ENCODE results near the gene PKM. TPM values are rescaled to one million over a fixed set of nuclear protein-coding genes. Genes with fewer than 3 reads are reported as not detected.

The PKM gene
- total and polyA plus RNA-seq, 9 of the 15 experiments (the other 6 are each of a cell fraction or from before 2014, with no cell fraction given): 140 to 825 (median 383) TPM

DNA sequence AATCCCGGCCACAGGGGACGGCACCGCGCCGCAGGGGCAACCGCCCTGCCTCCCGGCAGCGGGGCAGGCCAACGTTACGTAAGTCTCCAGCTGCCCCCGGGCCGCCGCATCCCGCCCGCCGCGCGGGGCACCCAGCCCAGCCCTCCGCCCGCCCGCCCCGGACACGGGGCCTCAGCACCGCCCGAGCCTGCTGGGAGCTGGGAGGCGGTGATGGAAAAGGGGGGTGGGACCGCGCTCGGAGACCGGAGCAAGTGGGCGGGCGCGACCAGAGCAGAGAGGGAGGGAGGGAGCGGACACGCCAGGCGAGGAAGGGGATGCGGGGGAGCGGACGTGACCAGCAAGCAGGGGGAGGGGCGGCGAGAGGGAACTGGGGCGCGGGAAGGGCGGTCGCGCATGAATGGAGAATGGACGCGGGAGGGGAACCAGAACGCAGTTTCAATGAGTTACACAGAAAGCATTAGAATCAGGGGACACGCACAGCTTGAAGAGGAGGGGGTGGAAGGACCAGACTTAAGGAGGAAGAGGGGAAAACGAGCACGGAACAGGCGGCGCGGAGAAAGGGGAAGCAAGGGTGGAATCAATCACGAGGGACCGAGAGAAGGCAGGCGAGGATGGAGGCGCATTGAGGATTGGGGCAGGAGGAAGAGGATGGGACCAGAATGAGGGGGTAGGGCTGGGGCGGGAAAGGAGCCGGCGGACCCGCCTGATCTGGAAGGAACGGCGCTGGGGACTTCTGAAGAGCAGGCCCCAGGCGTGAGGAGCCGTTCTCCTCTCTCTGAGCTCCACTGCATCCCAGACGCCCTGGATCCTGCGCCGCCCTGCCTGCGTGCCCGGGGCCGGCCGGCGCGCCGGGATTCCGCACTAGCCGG lies 559 bp downstream of the PKM start (continued):
- TF ChIP-seq, protein P1, sequence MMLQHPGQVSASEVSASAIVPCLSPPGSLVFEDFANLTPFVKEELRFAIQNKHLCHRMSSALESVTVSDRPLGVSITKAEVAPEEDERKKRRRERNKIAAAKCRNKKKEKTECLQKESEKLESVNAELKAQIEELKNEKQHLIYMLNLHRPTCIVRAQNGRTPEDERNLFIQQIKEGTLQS (IDR thresholded peaks at IDR 0.05): no peak
- TF ChIP-seq, protein P1 (CRISPR knock-in tag; conservative IDR thresholded peaks at IDR 0.05): no peak
- TF ChIP-seq RFX7 (CRISPR knock-in tag; IDR thresholded peaks at IDR 0.05) (no peak), KLF6 (CRISPR knock-in tag; IDR thresholded peaks at IDR 0.05; ENCODE audit: borderline replicate concordance) (no peak), RBM34 (IDR thresholded peaks at IDR 0.05; ENCODE audit: borderline replicate concordance, insufficient read depth, low read length) (no peak), ZNF507 (tag; conservative IDR thresholded peaks at IDR 0.05) (no peak), CC2D1A (IDR thresholded peaks at IDR 0.05) (peak; percentile 39; the same call in 1 of the 2 replicates), HMG20B (CRISPR knock-in tag; IDR thresholded peaks at IDR 0.05) (no peak), ERF (CRISPR knock-in tag; IDR thresholded peaks at IDR 0.05) (no peak), SAP30 (IDR thresholded peaks at IDR 0.05; ENCODE audit: borderline replicate concordance, insufficient read depth, low read depth, low read length, poor library complexity, severe bottlenecking) (no peak), ZNF212 (CRISPR knock-in tag; IDR thresholded peaks at IDR 0.05) (no peak), ZNF668 (CRISPR knock-in tag; IDR thresholded peaks at IDR 0.05) (no peak), NR2C1 (IDR thresholded peaks at IDR 0.05) (no peak), NR2C1 (tag; IDR thresholded peaks at IDR 0.05) (no peak), ZNF165 (CRISPR knock-in tag; IDR thresholded peaks at IDR 0.05; ENCODE audit: borderline replicate concordance) (no peak), ZNF41 (CRISPR knock-in tag; conservative IDR thresholded peaks at IDR 0.05) (no peak), KDM4B (IDR thresholded peaks at IDR 0.05; ENCODE audit: borderline replicate concordance in 2 of 2, low read depth in 1 of 2) (0 out of 4 replicates have a peak, but pooled peaks of 1 of the 2 experiments have one; percentile 25), CBX8 (IDR thresholded peaks at IDR 0.05; ENCODE audit: borderline replicate concordance, extremely low read depth, low read depth, low read length, poor library complexity, severe bottlenecking) (no peak)
- TF ChIP-seq, protein P2, sequence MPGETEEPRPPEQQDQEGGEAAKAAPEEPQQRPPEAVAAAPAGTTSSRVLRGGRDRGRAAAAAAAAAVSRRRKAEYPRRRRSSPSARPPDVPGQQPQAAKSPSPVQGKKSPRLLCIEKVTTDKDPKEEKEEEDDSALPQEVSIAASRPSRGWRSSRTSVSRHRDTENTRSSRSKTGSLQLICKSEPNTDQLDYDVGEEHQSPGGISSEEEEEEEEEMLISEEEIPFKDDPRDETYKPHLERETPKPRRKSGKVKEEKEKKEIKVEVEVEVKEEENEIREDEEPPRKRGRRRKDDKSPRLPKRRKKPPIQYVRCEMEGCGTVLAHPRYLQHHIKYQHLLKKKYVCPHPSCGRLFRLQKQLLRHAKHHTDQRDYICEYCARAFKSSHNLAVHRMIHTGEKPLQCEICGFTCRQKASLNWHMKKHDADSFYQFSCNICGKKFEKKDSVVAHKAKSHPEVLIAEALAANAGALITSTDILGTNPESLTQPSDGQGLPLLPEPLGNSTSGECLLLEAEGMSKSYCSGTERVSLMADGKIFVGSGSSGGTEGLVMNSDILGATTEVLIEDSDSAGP (CRISPR knock-in tag; IDR thresholded peaks at IDR 0.05): no peak
- TF ChIP-seq, protein P3, sequence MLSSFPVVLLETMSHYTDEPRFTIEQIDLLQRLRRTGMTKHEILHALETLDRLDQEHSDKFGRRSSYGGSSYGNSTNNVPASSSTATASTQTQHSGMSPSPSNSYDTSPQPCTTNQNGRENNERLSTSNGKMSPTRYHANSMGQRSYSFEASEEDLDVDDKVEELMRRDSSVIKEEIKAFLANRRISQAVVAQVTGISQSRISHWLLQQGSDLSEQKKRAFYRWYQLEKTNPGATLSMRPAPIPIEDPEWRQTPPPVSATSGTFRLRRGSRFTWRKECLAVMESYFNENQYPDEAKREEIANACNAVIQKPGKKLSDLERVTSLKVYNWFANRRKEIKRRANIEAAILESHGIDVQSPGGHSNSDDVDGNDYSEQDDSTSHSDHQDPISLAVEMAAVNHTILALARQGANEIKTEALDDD (IDR thresholded peaks at IDR 0.05): no peak
- TF ChIP-seq, protein P4, sequence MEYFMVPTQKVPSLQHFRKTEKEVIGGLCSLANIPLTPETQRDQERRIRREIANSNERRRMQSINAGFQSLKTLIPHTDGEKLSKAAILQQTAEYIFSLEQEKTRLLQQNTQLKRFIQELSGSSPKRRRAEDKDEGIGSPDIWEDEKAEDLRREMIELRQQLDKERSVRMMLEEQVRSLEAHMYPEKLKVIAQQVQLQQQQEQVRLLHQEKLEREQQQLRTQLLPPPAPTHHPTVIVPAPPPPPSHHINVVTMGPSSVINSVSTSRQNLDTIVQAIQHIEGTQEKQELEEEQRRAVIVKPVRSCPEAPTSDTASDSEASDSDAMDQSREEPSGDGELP (CRISPR knock-in tag; IDR thresholded peaks at IDR 0.05; ENCODE audit: borderline replicate concordance): no peak
- TF ChIP-seq, protein P5, sequence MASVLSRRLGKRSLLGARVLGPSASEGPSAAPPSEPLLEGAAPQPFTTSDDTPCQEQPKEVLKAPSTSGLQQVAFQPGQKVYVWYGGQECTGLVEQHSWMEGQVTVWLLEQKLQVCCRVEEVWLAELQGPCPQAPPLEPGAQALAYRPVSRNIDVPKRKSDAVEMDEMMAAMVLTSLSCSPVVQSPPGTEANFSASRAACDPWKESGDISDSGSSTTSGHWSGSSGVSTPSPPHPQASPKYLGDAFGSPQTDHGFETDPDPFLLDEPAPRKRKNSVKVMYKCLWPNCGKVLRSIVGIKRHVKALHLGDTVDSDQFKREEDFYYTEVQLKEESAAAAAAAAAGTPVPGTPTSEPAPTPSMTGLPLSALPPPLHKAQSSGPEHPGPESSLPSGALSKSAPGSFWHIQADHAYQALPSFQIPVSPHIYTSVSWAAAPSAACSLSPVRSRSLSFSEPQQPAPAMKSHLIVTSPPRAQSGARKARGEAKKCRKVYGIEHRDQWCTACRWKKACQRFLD (CRISPR knock-in tag; IDR thresholded peaks at IDR 0.05): no peak
